NK-92 treated with Interleukin-12 subunit alpha and Interleukin-12 subunit beta, amount 100 ng/mL, for 24 hours (cell line): ENCODE results near the gene TTLL3.
A peak's percentile ranks its signal among the peaks of the same experiment; 100 is the strongest.
"Not testable (repeated sequence)": the region's sequence is repeated elsewhere in the genome, so short reads cannot be mapped to it uniquely, and the experiment has no call there.

Source experiments
- DNase-seq: peaks from one replicate; lab custom pipeline; 2025; lab: John Stamatoyannopoulos, UW

Gene TTLL3, protein sequence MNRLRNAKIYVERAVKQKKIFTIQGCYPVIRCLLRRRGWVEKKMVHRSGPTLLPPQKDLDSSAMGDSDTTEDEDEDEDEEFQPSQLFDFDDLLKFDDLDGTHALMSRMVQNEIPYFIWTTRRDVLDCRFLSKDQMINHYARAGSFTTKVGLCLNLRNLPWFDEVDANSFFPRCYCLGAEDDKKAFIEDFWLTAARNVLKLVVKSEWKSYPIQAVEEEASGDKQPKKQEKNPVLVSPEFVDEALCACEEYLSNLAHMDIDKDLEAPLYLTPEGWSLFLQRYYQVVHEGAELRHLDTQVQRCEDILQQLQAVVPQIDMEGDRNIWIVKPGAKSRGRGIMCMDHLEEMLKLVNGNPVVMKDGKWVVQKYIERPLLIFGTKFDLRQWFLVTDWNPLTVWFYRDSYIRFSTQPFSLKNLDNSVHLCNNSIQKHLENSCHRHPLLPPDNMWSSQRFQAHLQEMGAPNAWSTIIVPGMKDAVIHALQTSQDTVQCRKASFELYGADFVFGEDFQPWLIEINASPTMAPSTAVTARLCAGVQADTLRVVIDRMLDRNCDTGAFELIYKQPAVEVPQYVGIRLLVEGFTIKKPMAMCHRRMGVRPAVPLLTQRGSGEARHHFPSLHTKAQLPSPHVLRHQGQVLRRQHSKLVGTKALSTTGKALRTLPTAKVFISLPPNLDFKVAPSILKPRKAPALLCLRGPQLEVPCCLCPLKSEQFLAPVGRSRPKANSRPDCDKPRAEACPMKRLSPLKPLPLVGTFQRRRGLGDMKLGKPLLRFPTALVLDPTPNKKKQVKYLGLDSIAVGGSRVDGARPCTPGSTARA

DNA sequence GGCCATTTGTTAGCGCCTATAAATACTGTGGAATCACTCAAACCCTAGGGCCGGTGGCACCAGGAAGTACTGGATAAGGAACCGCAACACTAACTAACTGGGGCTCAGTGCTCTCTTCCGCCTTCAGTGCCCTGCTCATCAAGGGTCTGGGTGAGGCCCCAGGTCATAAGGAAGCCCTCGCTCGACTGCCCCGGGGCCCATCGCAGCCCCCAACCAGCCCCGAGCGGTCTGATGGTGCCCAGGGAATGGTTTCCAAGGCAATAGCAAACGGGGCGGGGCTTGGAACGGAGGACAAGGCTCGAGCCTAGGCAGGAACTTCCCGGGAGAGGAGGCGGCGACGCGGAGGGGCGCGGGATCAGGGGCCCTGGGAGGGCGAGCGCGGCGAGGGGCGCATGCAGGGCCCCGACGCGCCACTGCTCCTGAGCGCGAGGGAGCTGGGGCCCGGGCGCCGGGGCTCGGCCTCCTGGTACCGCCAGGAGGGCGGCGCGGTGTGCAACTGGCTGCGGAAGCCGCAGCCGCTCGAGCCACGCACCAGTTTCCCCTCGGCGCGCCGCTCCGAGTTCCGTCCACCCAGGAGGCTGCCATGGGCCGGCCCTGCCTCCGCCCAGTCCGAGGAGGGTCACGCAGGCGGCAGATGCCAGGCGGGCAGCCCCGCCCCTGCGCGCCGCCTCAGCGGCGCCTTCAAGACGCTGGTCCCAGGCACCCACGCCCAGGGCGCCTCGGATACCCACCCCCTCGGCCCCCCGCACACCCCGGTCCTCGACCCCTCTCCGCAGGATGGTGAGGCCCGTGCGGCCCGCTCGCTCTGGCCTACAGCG, at the start of gene TTLL3:
Gene TTLL3 (plus strand): TSS at position 648 of the 818 bp plus-strand sequence. CDS start 400 bp downstream, outside the sequence.
- no peak for DNase-seq

GRCh38 chr3:9760779-9761505, 49.1 kb upstream of the TTLL3 start:
- no peak for DNase-seq

GRCh38 chr3:9761919-9762318, 48.1 kb upstream of the TTLL3 start:
- no peak for DNase-seq

DNA sequence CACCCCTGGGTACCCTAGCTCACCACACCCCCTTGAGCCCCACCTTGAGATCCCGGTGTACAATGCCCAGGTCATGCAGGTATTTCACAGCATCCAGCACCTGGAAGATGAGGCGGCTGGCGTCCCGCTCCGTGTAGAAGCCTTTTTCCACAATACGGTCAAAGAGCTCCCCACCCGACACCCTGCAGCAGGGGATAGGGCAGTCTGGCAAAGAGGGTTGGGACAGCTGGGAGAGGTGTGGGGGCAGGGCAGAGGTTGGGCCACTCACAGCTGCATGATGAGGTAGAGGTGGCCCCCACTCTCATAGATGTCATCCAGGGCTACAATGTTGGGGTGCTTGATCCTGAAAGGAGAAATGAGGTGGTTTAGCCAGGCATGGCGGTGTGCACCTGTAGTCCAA, 47.2 kb upstream of the TTLL3 start:
- no peak for DNase-seq

- no peak for DNase-seq
These were observed 44.2 kb upstream of the TTLL3 start for GRCh38 chr3:9765865-9766264.

- no peak for DNase-seq
These were observed 42.6 kb upstream of the TTLL3 start for GRCh38 chr3:9767418-9767817.

GRCh38 chr3:9768141-9768775, 41.8 kb upstream of the TTLL3 start:
- DNase-seq: no peak

- no peak for DNase-seq
These were observed 41.0 kb upstream of the TTLL3 start for GRCh38 chr3:9769012-9769411.

GRCh38 chr3:9769426-9770275, 40.4 kb upstream of the TTLL3 start, which contains the start of gene CAMK1:
TSS of gene CAMK1 (minus strand) at chr3:9769947. CDS start at chr3:9767749, 2,198 bp downstream.
- no peak for DNase-seq

DNA sequence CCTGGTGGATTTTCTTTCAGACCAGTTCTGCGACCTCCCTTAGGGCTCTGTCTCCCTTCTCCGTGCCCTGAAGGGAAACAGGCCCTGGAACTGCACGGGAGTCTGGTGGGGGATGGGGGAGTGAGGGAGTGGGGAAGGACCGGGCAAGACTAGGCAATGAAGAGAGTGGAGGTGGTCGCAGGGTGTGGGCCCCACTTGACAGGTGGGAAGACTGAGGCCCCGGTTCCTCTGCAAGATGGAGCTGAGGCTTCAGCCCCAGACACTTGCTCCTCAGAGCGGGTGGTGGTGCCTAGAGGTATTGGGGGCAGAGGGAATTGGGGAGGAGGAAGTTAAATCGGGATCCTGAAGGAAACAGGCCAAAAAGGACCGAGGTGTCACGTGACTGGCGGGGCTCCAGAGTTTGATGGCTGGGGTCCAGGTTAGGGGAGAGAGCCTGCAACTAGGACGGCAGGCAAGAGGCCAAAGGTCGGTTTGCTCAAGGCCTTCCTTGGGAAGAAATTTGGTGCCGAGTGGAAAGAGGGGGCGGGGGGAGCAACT, 39.7 kb upstream of the TTLL3 start:
- no peak for DNase-seq

DNA sequence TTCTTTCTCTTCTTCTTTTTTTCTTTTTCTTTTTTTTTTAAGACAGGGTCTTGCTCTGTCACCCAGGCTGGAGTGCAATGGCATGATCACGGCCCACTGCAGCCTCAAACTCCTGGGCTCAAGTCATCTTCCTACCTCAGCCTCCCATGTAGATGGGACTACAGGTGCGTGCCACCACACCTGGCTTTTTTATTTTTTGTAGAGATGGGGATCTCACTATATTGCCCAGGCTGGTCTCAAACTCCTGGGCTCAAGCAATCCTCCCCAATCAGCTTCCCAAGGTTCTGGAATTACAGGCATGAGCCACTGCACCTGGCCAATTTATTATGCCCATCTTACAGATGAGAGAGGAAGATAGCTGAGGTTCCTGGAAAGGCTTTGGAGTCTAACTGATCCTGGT, 39.1 kb upstream of the TTLL3 start:
- DNase-seq: not testable (repeated sequence)

DNA sequence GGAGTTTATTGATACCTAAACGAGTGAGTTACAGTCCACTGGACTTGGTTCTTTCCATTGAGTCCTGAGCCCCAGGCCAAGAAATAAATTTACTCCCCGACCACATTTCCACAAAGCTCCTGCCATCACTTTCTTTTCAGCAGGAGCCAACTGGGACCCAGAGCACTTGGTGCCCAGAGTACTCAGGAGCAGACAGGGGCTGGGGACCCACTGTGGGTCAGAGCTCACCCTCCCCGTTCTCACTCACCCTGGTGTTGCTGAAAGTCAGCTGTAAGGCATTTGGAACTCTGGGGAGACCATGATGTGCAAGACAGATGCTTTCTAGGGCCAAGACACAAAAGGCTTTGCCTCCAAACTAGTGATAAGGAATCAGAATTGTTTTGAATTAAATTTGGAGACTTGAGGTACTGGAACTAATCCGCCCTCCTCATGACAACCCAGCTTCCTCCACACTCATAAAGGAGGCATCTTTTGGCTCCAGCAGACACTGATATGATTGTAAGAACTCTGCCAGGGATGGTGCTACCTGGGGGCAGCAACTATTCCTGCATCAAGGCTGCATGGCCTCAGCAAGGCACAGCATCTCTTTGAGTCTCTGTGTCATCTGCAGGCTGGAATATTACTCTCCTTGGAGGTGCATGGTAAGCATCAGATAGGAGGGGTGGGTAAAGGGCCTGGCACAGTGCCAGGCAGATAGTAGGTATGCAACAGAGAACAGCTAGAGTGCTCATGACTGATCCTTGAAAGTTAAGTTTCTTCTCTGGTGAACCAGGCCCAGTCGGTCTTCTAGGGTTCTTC, 33.0 kb upstream of the TTLL3 start:
- no peak for DNase-seq

DNA sequence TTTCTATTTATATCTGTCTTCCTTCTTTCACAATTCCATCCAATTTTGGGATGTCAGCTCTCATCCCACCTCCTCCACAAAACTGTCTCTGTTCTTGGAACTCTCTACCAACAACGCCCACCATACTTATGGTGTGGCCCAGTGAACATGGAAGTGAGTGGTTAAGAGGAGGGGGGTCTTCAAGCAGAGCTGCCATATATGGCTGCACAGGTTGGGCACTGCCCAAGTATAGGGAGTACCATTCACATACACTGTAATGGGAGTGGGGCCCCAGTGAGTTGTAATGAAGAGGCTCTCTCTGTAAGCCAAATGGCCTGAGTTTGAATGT, 32.4 kb upstream of the TTLL3 start:
- no peak for DNase-seq

GRCh38 chr3:9778143-9779074, 31.7 kb upstream of the TTLL3 start:
- peak; percentile 33 for DNase-seq

DNA sequence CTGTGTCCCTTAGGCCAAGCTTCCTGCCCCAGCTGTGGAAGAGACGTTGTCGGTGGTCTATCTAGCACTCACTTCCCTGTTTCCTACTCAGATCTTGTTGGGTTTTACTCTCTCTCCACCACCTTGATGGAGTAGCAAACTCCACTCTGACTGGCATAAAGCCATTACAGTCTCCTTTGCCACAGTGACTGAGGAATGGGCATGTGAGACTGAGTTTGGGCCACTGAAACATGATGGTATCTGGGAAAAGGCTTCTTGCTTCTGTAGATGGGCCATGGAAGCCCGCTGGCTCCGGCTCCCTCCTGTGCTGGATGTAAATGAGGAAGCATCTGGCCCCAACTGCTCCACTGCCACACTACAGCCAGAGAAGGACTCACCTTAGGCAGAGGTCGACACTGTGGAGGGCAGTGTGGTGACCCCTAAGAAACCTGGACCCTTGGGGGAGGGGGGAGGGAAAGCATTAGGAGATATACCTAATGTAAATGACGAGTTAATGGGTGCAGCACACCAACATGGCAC, 30.9 kb upstream of the TTLL3 start:
- no peak for DNase-seq

DNA sequence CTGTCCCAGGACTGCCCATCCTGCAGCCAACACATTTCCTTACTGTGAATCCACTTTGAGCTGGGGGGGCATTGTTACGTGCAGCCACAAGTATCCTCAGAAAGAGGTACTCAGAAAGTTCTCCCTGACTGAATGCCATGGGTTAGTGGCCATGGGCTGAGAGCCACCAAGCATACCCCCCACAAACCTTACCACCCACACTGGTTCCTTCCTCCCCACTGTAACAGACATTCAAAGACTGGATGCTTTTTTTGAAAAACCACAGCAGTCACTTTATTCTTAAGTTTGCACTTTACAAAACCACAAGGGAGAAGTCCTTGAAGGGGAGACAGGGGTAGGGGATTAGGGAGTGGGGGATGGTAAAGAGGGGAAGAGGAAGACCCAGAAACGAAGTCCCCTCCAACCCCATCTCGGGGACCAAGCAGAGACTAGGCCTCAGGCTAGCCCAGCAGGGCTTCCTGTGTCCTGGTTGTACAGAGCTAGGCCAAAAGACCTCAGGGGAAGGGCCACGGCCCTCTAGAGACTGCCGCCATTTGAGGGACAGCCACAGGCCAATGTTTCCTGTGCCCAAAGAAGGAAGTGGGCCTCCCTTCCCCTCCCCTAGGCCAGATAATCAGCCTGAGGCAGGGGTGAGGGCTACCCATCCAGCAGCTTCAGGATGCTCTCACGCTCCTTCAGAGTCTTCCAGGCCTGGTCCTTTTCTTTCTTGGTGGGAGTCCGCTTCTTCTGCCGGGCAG, 30.2 kb upstream of the TTLL3 start:
- peak; percentile 45 for DNase-seq

DNA sequence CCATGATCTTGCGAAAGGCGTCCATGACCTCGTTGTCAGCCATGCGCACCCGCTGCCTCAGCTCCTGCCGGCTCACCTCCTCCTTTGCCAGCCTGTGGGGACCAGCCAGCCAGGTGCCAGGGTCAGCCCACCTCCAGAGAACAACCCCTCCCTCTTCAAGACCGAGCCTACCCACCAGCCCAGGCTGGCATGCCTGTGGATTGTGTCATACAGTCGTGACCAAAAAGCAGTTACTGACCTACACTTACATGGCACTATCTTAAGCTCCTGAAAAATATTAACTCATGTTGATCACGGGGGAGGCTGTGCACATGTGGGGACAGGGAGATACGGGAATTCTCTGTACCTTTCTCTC, 29.6 kb upstream of the TTLL3 start:
- DNase-seq: no peak
